HG02759 (cell line): Measurements from ENCODE around the gene GNMT.
A peak's percentile ranks its signal among the peaks of the same experiment; 100 is the strongest.

Experiments
- ATAC-seq: cut with Tn5 transposase; IDR thresholded peaks from one replicate; pipeline ENCODE4 v1.9.1; 2021; ENCODE audit warnings: mild to moderate bottlenecking, moderate library complexity; ENCODE audit not compliant: unreplicated experiment

GNMT gene

DNA sequence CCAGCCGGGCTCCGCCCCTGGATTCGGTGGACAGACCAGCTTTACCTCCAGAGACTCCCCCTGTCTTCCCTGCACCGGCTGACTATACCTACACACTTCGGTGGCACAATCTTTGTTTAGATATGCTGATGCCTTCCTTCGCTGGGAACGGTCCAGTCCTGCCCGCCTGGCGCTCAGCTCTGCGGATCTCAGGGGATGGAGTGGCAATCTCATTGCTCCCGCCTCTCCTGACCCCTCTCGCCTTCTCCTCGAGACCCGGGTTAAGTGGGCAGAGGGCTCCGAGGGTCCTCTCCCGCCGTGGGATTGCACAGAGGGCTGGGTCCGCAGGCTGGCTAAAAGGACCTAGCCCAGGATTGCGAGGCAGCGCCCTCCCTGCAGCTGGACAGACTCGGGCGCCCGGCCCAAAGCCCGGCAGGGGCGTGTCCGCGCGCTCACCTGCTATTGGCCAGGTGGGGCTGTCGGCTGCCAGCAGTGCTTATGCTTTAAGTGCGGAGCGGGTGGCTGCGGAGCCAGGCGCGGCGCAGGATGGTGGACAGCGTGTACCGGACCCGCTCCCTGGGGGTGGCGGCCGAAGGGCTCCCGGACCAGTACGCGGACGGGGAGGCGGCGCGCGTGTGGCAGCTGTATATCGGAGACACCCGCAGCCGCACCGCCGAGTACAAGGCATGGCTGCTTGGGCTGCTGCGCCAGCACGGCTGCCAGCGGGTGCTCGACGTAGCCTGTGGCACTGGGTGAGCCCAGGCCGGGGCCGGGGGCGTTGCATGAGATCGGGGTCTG is at the start of gene GNMT:
GNMT (plus strand) TSS at position 512 of the 777 bp plus-strand sequence; CDS start at position 526, 14 bp downstream.
- no peak for ATAC-seq

DNA sequence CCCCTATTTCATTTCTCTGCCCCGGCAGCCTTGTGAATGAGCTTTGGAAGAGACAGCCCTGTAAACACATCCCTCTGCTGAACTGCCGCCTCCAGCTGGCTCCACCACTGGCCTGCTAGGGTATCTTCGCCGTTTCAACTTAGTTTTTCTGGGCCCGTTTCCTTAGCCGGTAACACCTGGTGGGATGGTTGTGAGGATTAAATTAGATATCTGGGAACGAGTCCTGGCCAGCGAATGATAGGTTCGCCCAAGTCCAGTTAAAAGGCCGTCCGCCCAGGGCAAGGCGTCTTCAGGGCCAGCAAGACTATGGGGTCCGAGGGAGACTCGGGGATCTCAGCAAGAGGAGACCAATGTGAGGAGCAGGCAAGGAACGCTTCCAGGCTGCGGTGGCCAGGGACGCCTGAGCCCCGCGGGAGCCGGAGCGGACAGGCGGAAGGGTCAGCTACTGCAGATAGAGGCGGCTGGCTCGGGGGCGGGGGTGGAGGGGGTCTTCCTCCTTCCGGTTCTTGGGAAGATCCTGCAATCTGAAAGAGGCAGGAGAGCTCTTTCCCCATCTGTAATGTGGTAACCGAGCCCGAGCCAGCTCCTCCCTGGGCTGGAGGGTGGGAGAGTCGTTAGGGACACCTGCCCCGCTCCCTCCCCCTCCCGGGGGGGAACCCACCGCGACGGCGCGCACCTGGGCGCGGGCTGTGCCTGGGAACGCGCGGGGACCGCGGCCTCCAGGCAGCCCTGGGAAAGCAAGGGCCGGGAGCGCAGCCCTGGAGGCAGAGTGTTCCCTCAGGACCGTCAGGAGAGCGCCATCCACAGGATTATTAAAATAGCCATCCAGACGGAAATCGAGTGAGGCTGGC is 49.2 kb upstream of the GNMT start:
- ATAC-seq: no peak

- ATAC-seq: no peak
Measured at GRCh38 chr6:42914546-42914945, 46.0 kb upstream of the GNMT start.

DNA sequence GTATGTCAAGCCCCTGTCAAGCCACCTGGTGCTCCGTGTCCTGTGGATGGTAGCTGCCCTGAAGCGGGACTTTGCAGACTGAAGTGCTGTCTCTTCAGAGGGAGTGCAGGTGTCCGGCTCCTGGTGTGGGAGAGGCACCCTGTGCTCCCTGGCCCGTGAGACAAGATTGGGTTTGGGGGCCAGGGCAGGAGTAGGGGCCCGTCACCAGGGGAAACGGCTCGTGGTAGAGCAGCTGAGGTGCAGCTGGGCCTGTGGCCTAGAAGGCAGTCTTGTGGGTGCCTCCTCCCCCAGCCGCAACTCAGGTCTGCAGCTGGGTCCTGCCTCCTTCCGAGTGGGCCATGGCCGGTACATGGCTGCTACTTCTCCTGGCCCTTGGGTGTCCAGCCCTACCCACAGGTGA is 44.8 kb upstream of the GNMT start, which contains the start of gene PTCRA:
PTCRA (plus strand) TSS at position 322 of the 400 bp plus-strand sequence; CDS start at position 339, 17 bp downstream.
- ATAC-seq: no peak

- ATAC-seq: no peak
Measured at GRCh38 chr6:42916288-42916687, 44.3 kb upstream of the GNMT start.

DNA sequence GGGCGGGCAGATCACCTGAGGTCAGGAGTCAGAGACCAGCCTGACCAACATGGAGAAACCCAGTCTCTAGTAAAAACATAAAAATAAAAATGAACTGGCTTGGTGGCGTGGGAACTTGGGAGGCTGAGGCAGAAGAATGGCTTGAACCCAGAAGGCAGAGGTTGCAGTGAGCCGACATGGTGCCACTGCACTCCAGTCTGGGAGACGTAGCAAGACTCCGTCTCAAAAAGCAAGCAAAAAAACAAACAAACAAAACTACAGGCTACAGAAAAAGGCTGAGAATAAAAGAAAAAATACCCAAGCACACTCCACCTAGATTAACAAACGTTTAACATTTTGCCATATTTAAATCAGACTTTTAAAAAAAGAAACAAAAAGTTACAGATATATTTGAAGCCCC is 38.8 kb upstream of the GNMT start:
- ATAC-seq: no peak

DNA sequence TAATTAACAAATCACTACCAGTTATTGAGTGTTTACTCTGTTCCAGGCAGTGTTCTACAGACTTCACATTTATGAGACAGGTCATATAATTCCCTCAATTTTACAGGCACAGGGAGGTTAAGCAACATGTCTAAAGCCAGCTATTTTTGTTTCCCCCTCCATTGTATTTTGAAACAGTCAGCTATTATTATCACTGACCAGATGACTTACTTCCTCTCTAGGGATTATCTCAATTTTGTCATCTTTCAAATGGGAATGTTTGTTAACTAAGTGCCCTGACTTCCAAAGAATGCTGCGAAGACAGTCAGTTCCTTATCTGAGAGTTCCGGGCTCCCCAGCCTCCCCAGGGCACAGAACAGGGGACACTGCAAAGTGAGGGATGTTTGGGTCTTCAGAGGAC is 36.9 kb upstream of the GNMT start:
- ATAC-seq: no peak

DNA sequence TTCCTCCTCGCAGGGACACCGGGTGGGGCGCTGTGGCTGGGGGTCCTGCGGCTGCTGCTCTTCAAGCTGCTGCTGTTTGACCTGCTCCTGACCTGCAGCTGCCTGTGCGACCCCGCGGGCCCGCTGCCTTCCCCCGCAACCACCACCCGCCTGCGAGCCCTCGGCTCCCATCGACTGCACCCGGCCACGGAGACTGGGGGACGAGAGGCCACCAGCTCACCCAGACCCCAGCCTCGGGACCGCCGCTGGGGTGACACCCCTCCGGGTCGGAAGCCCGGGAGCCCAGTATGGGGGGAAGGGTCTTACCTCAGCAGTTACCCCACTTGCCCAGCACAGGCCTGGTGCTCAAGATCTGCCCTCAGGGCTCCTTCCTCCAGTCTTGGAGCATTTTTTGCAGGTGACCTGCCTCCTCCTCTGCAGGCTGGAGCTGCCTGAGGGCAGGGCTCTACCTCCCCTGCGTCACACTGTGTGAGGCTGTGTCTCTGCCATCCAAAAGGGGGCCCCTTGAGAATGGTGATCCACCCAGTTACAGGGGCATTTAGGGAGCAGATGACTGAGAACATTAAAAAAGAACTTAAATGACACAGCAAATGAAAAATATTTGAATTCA is 35.2 kb upstream of the GNMT start:
- no peak for ATAC-seq

- peak; percentile 81 for ATAC-seq
Measured at GRCh38 chr6:42928986-42929820, 31.4 kb upstream of the GNMT start, which contains the start of gene CNPY3. Gene CNPY3 (plus strand): TSS chr6:42929480. CDS start chr6:42929571, 91 bp downstream.

DNA sequence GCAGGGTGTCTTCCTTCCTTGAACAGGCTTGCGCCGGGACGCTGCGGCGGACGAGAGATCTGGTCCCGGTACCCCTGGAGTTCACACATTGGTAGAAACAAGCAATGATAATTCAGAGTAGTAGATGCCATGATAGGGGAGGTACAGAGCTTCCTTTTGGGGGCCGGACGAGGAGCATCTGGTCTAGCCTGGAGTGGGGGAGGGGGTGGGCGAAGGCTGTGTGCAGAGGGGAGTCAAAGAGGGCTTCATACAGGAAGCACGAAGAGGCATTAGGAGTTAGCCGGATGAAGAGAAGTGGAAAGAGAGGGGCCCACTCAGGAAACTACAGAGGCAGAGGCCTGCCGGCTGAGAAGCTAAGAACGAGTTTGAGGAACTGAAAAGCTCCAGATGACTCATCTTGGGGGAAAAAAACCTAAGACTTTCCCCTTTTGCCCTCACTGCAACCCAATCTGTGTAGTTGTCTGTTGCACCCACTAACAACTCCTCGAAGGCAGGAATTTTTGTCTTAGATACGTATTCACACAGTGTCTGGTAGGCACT is 30.7 kb upstream of the GNMT start:
- peak; percentile 50 for ATAC-seq

- ATAC-seq: no peak
Measured at GRCh38 chr6:42932412-42932811, 28.1 kb upstream of the GNMT start.

DNA sequence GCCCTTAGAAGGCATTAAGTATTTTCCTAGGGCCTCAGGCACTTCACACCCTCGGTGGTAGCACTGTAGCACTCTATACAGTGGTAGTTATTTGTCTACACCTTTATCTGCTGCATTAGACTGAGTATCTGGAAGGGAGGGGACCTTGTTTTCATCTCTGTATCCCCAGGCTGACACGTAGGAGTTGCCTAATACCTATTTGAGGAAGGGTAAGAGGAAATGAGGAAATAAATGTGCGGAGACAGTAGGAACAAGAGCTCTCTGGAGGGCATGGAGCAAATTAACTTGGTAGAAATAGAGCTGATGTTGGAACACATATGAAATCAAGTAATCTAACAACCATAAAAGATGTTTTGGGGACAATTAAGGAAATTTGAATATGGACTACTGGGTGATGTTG is 27.3 kb upstream of the GNMT start:
- no peak for ATAC-seq

DNA sequence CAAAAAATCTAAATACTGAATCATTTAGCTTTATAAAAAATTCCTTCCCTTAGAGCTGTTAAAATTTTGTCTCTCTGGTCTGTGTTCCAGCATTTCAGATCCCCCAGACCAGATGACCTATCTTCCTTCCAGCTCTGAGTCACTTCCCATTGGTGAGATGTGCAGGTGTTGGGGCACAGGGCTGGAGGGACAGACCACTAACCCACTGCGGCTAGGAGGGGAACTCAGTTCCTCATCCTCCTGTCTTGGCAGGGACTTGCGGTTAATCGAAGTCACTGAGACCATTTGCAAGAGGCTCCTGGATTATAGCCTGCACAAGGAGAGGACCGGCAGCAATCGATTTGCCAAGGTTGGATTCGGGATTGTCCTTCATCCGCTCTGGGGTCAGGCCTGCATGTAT is 25.2 kb upstream of the GNMT start:
- no peak for ATAC-seq

- ATAC-seq: no peak
Measured at GRCh38 chr6:42936398-42936797, 24.2 kb upstream of the GNMT start.

- no peak for ATAC-seq
Measured at GRCh38 chr6:42937548-42938427, 22.8 kb upstream of the GNMT start.

- ATAC-seq: no peak
Measured at GRCh38 chr6:42938428-42938796, 22.1 kb upstream of the GNMT start.

DNA sequence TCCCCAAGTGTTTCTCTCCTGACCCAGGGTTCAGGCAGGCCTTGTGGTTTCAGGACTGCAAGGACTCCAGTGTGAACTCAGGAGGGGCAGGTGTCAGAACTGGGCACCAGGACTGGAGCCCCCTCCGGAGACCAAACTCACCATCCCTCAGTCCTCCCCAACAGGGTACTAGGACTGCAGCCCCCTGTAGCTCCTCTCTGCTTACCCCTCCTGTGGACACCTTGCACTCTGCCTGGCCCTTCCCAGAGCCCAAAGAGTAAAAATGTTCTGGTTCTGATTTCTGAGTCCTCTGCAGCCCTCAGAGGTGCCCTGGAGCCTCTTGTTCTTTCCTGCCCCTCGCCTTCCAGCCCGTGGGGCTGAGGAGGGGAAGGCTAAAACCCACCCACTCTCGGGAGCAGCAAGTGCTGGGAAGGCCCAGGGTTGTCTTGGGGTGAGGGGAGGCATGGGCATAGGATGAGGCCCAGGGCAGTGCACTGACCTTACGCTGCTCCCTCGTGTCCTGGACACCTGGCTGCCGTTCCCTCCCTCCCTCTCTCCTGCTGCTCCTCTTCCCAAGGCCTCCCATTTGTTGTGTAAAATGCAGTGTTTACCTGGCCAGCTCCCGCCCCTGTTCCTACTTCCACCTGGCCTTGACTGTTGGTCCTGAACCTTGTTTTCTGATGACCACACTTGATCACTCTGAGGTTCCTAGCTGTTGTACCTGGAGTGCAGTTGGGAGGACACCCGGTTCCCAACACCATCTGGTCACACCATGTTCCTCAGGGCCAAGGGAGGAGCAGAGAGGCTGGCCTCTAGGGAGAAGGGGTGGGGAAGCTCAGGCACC is 21.4 kb upstream of the GNMT start:
- no peak for ATAC-seq

GRCh38 chr6:42939810-42940167 is 20.8 kb upstream of the GNMT start:
- ATAC-seq: no peak
